Suppressor macrophage treated with lipopolysaccharide for 4 hours (primary cell): ENCODE data around the gene MLLT10.
"Not testable (repeated sequence)": the region's sequence is repeated elsewhere in the genome, so short reads cannot be mapped to it uniquely, and the experiment has no call there.

Source experiments
- DNase-seq: peaks from one replicate; pipeline ENCODE4 v3.0.0-alpha.2; 2020

The MLLT10 gene

DNA sequence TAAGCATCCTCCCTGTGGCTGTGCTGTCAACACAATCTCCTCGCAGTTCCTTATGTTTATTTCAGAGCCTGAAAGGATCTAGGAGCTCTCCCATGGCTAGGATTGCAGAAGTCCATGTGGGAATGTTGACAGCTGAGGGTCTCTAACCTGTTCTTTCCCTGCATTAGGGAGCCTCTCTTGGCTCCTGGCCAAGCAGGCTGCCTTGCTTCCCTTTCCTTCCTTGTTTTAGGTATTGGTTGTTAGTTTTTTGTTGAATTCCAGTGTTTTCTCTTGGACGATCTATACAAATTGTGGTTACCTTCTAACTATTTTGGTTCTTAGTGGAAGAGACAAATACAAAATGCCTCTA, 171.8 kb downstream of the MLLT10 start:
- no peak for DNase-seq

DNA sequence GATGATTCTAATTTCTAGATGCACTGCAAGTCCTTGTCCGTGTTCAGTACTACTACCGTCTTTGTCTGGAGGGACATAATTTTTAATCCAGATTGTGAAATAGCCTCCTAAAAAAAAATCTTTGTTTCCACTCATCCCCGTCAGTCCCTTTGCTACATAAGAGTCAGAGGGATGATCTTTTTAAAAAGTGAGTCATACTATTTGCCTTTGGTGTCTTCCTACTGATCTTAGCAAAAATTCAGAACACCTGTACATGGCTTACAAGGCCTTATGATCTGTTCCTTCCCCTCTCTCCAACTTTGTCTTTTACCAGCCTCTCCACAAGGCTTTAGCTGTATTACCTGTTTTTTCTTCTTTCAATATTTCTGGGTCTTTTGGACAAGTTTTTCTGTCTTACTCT, 173.5 kb downstream of the MLLT10 start:
- DNase-seq, result no peak

DNA sequence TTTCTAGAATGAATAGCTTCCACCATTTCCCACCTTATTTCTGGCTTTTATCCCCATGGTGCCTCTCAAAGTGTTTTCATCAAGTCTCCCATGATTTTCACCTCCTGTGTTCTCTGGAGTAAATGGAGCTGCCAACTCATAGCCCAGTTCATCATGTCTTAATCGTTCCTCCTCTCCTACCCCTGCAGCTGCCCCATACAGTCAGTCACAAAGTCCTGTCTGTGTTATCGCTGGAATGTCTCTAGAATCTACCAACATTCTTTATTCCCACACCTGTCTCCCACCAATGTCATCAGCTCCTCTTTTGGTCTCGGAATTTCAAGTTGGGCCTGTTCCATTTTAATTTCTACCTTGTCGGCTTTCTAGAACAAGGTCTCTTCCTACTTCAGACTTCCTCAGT, 178.9 kb downstream of the MLLT10 start:
- no peak for DNase-seq

- DNase-seq, result peak; percentile 20
Observed at GRCh38 chr10:21715531-21716195, 181.6 kb downstream of the MLLT10 start.

DNA sequence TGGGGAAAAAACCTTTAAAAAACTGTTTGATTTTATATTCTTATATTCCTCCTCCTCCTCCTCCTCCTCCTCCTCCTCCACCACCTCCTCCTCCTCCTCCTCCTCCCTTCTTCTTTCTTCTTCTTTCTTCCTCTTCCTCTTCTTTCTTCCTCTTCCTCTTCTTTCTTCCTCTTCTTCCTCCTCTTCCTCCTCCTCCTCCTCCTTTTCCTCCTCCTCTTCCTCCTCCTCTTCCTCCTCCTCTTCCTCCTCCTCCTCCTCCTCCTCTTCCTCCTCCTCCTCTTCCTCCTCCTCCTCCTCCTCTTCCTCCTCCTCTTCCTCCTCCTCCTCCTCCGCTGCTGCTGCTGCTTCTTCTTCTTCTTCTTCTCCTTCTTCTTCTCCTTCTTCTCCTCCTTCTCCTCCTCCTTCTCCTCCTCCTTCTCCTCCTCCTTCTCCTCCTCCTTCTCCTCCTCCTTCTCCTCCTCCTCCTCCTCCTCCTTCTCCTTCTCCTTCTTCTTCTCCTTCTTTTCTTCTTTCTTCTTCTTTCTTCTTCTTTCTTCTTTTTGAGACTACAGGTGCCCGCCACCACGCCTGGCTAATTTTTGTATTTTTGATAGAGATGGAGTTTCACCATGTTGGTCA, 183.5 kb downstream of the MLLT10 start:
- not testable (repeated sequence) for DNase-seq

GRCh38 chr10:21719502-21719901, 185.5 kb downstream of the MLLT10 start:
- no peak for DNase-seq

- DNase-seq, result no peak
Observed at GRCh38 chr10:21720090-21720489, 186.1 kb downstream of the MLLT10 start.

DNA sequence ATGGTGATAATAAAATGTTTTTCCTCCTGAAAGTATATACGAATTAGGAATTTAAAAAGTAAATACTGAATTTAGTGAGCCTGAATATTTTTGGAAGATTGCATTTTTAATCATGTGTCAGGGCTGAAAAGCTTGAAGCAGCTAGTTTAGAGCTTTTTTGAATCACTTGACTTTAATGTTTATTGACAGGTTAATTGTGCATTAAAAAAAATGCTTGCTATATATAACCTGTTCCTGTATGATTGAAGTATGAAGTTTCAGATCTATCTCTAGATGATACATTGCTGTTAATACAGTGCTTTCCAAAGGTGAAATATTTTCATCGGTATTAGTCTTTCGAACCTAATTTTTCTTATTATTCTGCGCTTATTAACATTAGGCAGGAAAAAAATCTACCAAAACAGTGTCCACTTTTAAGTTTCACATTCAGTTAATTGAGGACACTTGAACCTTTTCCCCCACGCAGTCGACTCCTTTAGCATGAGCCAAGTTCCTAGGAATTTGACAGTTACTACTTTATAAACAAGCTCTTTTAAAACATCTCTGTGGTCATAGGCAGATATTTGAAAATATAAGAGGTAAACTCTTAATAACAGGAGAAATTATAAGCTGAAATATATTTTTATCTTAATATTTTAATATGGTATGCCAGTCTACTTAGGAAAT, 187.1 kb downstream of the MLLT10 start:
- no peak for DNase-seq

DNA sequence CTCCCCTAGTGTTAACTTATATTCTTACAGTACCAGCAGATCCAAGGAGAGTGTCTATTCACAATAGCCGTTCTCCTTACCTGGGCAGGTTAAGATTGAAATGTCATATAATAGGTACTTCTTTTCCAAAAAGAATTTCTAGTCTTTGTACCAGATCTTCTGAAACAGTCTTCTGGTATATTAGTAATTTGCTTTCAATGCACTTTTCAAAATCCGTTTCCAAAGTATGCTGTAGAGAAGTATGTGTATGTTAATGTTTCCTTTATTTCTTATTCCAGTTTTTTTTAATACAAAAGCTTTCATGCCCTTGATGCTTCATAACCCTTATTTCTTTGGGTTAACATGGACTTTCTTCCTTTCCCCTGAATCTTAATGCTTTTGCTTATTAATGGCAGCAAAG, 188.2 kb downstream of the MLLT10 start:
- no peak for DNase-seq

DNA sequence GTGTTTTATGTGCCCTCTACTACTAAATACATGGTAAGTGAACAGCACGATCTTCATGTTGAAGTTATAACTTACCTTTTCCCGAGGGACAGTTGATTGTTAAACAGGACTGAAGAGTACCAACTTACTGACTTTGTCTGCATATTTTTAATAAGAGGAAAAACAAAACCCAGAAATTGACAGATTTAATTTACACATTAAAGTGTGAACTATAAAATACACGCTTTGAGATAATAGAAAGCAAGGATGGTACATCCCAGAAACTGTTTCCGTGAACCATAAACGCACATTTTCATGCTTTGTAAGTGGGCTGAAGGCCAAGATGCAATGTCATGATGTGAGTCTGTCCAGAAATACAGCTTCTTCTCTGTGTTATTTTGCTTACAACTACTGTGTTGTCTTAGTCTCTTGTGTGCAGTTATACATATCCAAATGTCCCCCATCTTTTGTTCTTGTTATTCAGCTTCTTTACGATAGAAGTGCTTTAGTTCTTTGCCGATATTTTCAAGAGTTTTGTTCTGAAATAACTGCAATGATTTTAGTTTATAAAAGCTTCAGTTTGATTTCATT, 190.1 kb downstream of the MLLT10 start:
- no peak for DNase-seq

DNA sequence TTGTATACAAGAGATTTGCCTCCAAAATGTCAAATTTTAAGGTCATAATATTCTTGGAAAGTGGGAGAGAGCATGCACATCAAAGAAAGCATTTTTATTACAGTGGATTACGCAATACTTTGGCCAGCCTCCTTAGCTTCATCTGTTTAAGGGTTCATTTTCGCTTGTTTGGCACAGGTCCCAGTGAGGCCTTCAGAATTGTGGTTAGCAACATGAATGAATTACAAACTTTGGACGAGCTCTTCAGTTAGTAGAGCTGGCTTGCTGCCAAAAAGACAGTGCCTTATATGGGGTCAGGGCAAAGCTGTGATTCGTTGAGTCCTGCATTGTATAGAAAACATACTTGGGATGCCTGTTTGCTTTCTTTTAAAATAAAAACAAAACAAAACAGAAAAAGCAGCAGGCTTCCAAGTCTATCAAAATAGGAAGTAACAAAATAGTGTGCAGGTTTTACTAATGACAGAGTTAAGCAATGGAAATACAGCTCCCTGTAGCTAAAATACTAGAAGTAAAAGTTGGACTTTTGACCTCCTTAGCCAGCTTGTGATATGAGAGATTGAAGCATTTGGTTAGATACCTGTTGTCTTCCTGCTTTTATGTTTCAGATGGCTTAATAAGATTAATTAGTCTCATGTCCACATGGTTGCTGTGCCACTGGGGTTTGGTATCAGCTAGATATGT, 190.8 kb downstream of the MLLT10 start:
- peak; percentile 81 for DNase-seq

GRCh38 chr10:21726601-21727225, 192.7 kb downstream of the MLLT10 start:
- DNase-seq, result no peak

DNA sequence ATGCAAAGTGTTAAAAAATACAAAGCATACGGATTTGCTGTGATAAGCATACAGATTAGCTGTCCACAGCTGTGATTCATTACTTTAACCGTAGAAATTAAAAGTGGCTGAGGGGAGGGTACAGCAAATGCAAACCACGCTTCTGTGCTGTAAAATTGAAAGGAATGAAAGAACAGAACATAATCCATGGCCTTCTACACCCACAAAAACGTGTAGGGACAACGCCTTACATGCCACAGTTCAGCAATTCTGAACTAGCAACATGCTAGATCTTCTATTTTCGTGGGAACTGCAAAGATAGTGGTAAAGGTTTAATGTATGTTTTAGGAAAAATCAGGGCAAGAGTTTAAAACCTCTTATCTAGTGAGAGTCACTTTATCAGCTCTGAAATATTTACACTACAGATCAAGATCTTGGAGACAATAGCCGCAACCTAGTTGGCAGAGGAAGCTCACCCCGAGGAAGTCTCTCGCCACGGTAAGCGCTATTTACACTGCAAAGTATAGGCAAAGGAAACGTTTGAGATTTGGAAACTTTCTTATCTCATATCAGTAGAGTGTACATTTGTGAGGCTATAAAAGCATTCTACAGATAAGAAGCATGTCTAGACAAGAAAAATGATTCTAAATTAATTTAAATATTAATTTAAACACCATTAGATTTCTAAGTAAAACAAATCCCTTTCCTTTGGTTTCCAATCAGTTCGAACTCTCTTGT, 193.6 kb downstream of the MLLT10 start:
- DNase-seq, result no peak

GRCh38 chr10:21728618-21729017, 194.6 kb downstream of the MLLT10 start:
- DNase-seq, result no peak

DNA sequence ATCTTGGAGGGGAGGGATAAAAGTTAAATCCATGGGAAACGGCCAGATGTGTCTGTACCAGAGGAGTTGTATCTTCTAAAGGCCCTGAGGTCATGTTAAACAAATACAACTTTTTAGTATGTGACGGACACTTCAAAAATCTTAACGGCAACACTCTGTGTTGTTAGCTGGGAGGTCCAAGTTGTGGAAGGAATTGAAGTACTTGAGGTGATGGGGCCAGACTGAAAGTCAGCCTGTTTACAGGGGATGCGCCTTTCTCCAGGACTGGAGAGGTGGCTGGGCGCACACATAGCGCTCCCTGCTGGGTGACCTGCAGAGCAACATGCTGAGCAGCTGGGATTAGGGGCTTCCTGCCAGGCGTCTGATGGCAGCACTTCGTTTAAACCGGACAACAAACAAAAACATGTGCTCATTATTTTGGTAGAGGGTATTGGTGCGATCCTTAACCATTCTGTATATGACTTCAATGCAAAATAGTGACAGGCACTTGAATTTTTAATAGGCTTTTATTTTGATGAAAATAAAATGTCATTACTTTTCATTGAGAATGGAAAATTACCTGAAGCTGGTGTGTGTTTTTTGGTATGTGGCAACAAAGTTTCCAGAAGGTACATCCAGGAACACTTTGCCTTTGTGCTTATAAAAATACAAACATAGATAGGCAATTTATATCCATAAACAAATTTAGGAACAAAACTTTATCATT, 198.2 kb downstream of the MLLT10 start:
- DNase-seq, result peak; percentile 53

GRCh38 chr10:21733710-21734109, 199.7 kb downstream of the MLLT10 start:
- no peak for DNase-seq

DNA sequence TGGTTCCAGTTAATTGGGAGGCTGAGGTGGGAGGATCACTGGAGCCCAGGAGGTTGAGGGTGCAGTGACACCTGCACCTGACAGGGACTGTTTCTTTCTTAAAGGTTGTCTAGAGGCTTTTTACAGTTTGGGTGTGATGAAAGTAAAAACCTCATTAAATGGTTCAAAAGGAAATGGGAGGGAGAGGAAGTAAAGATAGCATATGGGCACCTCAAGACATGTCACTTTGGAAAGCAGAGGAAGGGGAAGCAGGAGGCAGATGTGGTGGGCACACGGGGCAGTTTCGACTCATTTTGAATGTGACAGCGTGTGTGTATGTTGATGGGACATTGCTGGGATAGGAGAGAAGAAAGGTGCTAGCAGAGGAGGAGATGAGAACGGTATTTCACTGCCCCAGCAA, 203.1 kb downstream of the MLLT10 start:
- DNase-seq, result no peak

DNA sequence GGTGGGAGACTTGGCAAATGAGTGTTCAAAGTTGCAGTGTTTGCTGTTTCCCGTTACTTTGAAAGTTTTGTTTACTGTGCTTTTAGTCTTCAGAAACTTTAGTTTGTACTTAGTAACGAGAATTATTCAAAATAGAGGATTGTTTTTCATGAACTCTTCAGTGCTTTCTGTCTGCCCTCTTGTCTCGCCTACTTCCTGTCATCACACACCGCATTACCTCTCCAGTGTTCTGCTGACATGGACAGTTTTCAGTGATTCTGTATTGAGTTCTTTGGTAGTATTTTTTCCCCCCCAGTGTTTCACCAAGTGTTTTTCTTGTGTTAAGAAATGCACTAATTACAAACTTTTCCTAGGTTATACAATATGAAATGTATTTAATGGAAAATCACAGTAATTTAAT, 207.0 kb downstream of the MLLT10 start:
- DNase-seq, result no peak

DNA sequence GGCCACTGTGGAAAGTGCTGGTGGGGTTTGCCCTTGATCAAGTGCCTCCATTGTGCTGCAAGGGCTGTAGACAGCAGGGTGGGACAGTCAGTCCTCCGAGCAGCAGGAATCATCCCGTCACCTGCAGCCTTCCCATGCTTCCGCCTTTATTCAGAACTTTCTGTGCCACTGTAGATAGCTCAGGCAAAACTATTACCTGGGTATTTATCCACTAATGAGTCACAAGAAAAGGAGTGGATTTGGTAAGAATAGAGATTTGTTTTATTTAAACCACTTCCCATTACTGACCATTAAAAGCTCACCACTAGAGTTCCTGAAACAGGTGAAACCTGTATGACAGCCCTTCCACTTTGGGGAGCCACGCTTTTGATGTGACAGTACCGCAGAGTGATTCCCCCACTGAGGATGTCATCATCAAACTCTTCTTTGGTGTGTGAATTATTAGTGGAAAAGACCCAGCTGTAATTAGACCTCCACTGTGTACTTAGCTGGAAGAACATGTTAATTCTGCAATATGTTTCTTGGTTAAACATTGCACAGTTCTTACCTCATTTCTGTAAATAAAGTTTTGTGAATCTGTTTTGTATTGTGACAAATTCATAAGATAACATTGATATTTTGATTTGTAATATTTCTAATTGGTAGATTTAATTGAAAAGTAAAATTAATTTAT, 208.8 kb downstream of the MLLT10 start:
- DNase-seq, result no peak

DNA sequence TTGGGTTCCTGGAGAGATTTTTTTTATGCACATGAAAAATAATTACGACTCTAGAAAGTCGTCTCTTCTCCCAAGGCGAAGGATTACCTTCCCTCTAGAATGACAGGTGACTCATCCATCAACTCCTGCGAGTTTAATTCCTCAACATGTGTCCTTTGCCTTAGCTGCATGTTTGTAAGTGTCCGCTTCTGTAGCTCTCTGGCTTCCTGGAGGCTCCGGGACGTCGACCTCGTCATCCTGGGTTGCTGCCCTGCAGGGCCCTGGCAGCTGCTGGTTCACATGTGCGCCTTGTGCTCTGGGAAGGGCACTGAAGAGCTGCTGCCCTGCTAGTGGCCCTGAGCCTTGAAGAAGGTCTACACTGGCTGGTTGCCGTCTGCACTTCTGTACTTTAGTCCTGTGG, 210.2 kb downstream of the MLLT10 start:
- DNase-seq, result no peak

DNA sequence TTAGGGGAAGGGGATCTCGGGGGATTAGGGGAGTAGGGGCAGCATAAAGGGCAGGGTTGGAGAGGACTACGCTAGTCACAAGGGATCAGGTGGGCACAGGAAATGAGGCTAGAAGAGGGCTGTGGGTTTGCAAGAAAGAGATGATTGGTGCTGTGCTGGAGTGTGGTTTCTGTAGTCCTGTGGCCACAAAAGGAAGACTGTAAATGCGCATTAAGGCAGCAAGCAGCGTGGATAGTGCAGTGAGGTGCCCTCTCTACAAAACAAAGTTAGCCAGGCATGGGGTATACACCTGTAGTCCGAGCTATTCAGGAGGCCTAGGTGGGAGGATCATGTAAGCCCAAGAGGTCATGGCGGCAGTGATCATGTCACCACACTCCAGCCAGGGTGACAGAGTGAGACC, 212.1 kb downstream of the MLLT10 start:
- DNase-seq, result no peak
